Neural crest cell (in vitro differentiated cells): Measurements from ENCODE around the gene CDH13. TPM values are rescaled to one million over a fixed set of nuclear protein-coding genes. Genes with fewer than 3 reads are reported as not detected.

Source experiments
- DNase-seq: peaks from one replicate; pipeline ENCODE4 v3.0.0; 2021; ENCODE audit warnings: low read depth, mixed read lengths, low spot score
- H3K27ac Mint-ChIP-seq: one replicate; pipeline ENCODE4 v1.8.0; 2021; ENCODE audit warnings: mild to moderate bottlenecking, mixed read lengths; ENCODE audit not compliant: unreplicated experiment
- H3K27me3 Mint-ChIP-seq: 2 replicates; pipeline ENCODE4 v1.8.0; 2021; ENCODE audit warnings: low read depth, mild to moderate bottlenecking, mixed read lengths
- H3K36me3 Mint-ChIP-seq: 2 replicates; pipeline ENCODE4 v1.8.0; 2021; ENCODE audit warnings: low read depth, mild to moderate bottlenecking, mixed read lengths
- H3K4me1 Mint-ChIP-seq: 2 replicates; pipeline ENCODE4 v1.8.0; 2021; ENCODE audit warnings: mixed read lengths
- H3K4me3 Mint-ChIP-seq: one replicate; pipeline ENCODE4 v1.8.0; 2021; ENCODE audit warnings: mild to moderate bottlenecking, mixed read lengths
- H3K9me3 Mint-ChIP-seq: 2 replicates; pipeline ENCODE4 v1.8.0; 2021; ENCODE audit warnings: mixed read lengths
- CTCF ChIP-seq: fragments of 200-600 bp; sonication (generic); conservative IDR thresholded peaks from 2 replicates; pipeline ENCODE4 v1.5.0; 2021; ENCODE audit warnings: antibody characterized with exemption, mild to moderate bottlenecking
- total RNA-seq: library from RNA; stranded (reverse); gene quantifications from 2 replicates; pipeline ENCODE4 v1.2.1, GENCODE V29; 2021

Gene CDH13
- total RNA-seq, 1 donor from 2014 or later: 1.1 TPM

- H3K27me3 Mint-ChIP-seq: peaks cover 49% of the 10 kb centered on the region
Measured at GRCh38 chr16:83403761-83404160, 777.0 kb downstream of the CDH13 start.

GRCh38 chr16:83404261-83404660 is 777.5 kb downstream of the CDH13 start:
- TF ChIP-seq CTCF: no peak
- Mint-ChIP-seq H3K27ac (no peak overlapping the region), H3K36me3 (no peaks in the 10 kb centered on the region), H3K9me3 (peaks cover 5% of the 10 kb centered on the region), H3K4me1 (no peaks in the 10 kb centered on the region), H3K4me3 (no peak overlapping the region), H3K27me3 (peaks cover 53% of the 10 kb centered on the region)
- DNase-seq: no peak

More at GRCh38 chr16:83403761-83404160, 777.0 kb downstream of the CDH13 start:
- H3K36me3 Mint-ChIP-seq: no peaks in the 10 kb centered on the region
- no peak overlapping the region for H3K27ac Mint-ChIP-seq
- H3K4me3 Mint-ChIP-seq: no peak overlapping the region
- peaks cover 5% of the 10 kb centered on the region for H3K9me3 Mint-ChIP-seq
- DNase-seq: no peak
- H3K4me1 Mint-ChIP-seq: no peaks in the 10 kb centered on the region
- TF ChIP-seq CTCF: no peak

- no peak for TF ChIP-seq CTCF
- no peak for DNase-seq
- no peak overlapping the region for H3K4me3 Mint-ChIP-seq
- H3K9me3 Mint-ChIP-seq: no peaks in the 10 kb centered on the region
- H3K36me3 Mint-ChIP-seq: no peaks in the 10 kb centered on the region
- peaks cover 72% of the 10 kb centered on the region for H3K27me3 Mint-ChIP-seq
- no peaks in the 10 kb centered on the region for H3K4me1 Mint-ChIP-seq
- no peak overlapping the region for H3K27ac Mint-ChIP-seq
Measured at GRCh38 chr16:83407928-83408327, 781.2 kb downstream of the CDH13 start.

GRCh38 chr16:83409347-83409746 is 782.6 kb downstream of the CDH13 start:
- TF ChIP-seq CTCF: no peak

GRCh38 chr16:83418565-83418964 is 791.8 kb downstream of the CDH13 start:
- H3K36me3 Mint-ChIP-seq: no peaks in the 10 kb centered on the region
- no peak for TF ChIP-seq CTCF

More at GRCh38 chr16:83409347-83409746, 782.6 kb downstream of the CDH13 start:
- H3K27ac Mint-ChIP-seq: no peak overlapping the region
- no peaks in the 10 kb centered on the region for H3K4me1 Mint-ChIP-seq
- DNase-seq: no peak
- peaks cover 71% of the 10 kb centered on the region for H3K27me3 Mint-ChIP-seq
- no peaks in the 10 kb centered on the region for H3K36me3 Mint-ChIP-seq
- no peak overlapping the region for H3K4me3 Mint-ChIP-seq
- no peaks in the 10 kb centered on the region for H3K9me3 Mint-ChIP-seq

More at GRCh38 chr16:83418565-83418964, 791.8 kb downstream of the CDH13 start:
- Mint-ChIP-seq H3K9me3 (no peaks in the 10 kb centered on the region), H3K4me3 (no peak overlapping the region), H3K27ac (no peak overlapping the region), H3K4me1 (no peaks in the 10 kb centered on the region), H3K27me3 (peaks cover 81% of the 10 kb centered on the region)
- DNase-seq: no peak
